Progenitor cell of endocrine pancreas (in vitro differentiated cells): ENCODE results near the gene MAD1L1. TPM values are rescaled to one million over a fixed set of nuclear protein-coding genes. Genes with fewer than 3 reads are reported as not detected.

Source experiments
- DNase-seq: peaks from one replicate; pipeline ENCODE4 v3.0.0; 2021; ENCODE audit warnings: low spot score; ENCODE audit not compliant: unreplicated experiment
- H3K27ac Mint-ChIP-seq: 2 replicates; pipeline ENCODE4 v1.8.0; 2021; ENCODE audit warnings: mild to moderate bottlenecking, moderate library complexity, mixed read lengths
- H3K27me3 Mint-ChIP-seq: 2 replicates; pipeline ENCODE4 v1.8.0; 2021; ENCODE audit warnings: mixed read lengths
- H3K36me3 Mint-ChIP-seq: 2 replicates; pipeline ENCODE4 v1.8.0; 2022; ENCODE audit warnings: mixed read lengths; ENCODE audit not compliant: insufficient read depth
- H3K4me1 Mint-ChIP-seq: 2 replicates; pipeline ENCODE4 v1.8.0; 2021; ENCODE audit warnings: low read depth, mixed read lengths
- H3K4me3 Mint-ChIP-seq: 2 replicates; pipeline ENCODE4 v1.8.0; 2021; ENCODE audit warnings: low read depth, mild to moderate bottlenecking, moderate library complexity, mixed read lengths
- H3K9me3 Mint-ChIP-seq: 2 replicates; pipeline ENCODE4 v1.8.0; 2021; ENCODE audit warnings: low read depth, mixed read lengths
- total RNA-seq: library from RNA; stranded (reverse); gene quantifications from 2 replicates; pipeline ENCODE4 v1.2.1, GENCODE V29; 2021
- TF ChIP-seq, protein P1 (sequence below): fragments of 200-600 bp; sonication (generic); IDR thresholded peaks from one replicate; pipeline ENCODE4 v1.5.0; 2021; ENCODE audit warnings: antibody characterized with exemption, mild to moderate bottlenecking; ENCODE audit not compliant: unreplicated experiment

The MAD1L1 gene
- total RNA-seq, 1 donor from 2014 or later: 49.8 TPM

DNA sequence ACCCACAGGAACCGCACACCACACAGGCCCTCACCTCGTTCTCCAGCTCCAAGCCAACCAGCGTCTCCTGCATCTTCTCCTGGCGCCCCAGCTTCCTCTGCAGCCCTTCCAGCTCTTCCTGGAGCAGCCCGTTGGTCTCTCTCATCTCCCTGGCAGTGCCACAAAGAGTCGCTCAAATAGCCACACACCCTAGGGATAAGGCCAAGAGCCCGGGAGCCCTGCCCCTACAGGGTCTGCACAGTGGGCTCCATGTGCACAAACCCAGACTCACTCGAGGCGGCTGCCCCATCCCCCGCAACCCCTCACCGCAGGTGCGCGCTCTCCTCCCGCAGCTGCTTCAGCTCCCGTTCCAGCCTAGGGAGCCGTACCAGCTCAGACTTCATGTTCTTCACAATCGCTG is 16.9 kb downstream of the MAD1L1 start:
- TF ChIP-seq, protein P1, sequence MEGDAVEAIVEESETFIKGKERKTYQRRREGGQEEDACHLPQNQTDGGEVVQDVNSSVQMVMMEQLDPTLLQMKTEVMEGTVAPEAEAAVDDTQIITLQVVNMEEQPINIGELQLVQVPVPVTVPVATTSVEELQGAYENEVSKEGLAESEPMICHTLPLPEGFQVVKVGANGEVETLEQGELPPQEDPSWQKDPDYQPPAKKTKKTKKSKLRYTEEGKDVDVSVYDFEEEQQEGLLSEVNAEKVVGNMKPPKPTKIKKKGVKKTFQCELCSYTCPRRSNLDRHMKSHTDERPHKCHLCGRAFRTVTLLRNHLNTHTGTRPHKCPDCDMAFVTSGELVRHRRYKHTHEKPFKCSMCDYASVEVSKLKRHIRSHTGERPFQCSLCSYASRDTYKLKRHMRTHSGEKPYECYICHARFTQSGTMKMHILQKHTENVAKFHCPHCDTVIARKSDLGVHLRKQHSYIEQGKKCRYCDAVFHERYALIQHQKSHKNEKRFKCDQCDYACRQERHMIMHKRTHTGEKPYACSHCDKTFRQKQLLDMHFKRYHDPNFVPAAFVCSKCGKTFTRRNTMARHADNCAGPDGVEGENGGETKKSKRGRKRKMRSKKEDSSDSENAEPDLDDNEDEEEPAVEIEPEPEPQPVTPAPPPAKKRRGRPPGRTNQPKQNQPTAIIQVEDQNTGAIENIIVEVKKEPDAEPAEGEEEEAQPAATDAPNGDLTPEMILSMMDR: no peak
- no peaks in the 10 kb centered on the region for H3K27me3 Mint-ChIP-seq
- H3K27ac Mint-ChIP-seq: no peak overlapping the region
- H3K9me3 Mint-ChIP-seq: no peaks in the 10 kb centered on the region
- peaks cover 32% of the 10 kb centered on the region for H3K36me3 Mint-ChIP-seq
- no peak for DNase-seq
- no peak overlapping the region for H3K4me3 Mint-ChIP-seq
- no peaks in the 10 kb centered on the region for H3K4me1 Mint-ChIP-seq

DNA sequence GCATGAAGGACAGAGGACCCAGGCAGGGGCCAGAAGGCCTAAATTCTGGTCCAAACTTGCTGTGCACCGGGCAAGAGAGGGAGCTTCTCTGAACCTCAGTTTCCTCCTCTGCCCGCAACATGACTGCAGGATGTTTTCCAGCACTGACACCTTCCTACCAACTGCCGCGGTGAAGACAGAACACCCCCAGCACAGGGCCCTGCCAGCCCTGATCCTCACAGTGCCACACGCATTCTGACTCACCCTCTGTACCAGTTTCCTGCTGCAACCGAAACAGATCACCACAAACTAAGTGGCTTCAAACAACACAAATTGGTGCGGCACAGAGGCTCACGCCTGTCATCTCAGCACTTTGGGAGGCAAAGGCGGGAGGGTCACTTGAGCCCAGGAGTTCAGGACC is 18.1 kb downstream of the MAD1L1 start:
- no peak overlapping the region for H3K27ac Mint-ChIP-seq
- TF ChIP-seq, protein P1: no peak
- H3K36me3 Mint-ChIP-seq: peaks cover 33% of the 10 kb centered on the region
- no peaks in the 10 kb centered on the region for H3K27me3 Mint-ChIP-seq
- no peak for DNase-seq
- H3K4me1 Mint-ChIP-seq: no peaks in the 10 kb centered on the region
- no peaks in the 10 kb centered on the region for H3K9me3 Mint-ChIP-seq
- no peak overlapping the region for H3K4me3 Mint-ChIP-seq

DNA sequence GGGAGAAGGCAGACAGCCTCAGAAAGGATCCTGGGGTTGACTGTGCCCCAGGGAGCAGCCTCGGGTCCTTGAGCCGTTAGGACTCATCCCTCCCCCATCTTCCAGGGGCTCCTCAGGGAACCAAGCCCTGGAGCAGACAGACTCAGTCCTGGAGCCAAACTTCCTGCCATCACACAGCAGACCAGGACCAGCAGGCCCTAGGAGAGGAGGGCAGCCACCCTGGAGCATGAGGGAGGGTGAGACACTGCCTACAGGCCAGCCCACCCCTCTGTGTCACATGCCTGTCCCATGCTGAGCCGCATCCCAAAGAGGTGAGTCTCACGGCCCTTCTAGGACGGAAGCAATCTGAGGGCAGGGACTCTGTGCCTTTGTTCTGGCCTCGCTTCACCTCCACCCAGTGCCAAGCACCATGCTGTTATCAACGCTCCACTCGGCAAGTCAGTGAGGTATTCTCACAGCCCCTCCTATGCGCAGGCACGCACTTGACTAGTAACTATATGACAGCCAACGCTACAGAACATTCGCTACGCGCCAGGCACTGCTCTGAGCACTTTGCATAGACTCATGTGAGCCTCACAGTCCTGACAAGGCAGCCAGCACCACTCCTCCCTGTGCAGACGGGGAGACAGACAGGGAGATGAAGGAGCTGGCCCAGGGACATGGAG is 19.1 kb downstream of the MAD1L1 start:
- no peak for DNase-seq
- TF ChIP-seq, protein P1: no peak
- Mint-ChIP-seq H3K27ac (no peak overlapping the region), H3K4me1 (no peaks in the 10 kb centered on the region), H3K4me3 (no peak overlapping the region), H3K36me3 (peaks cover 35% of the 10 kb centered on the region), H3K9me3 (no peaks in the 10 kb centered on the region), H3K27me3 (no peaks in the 10 kb centered on the region)

DNA sequence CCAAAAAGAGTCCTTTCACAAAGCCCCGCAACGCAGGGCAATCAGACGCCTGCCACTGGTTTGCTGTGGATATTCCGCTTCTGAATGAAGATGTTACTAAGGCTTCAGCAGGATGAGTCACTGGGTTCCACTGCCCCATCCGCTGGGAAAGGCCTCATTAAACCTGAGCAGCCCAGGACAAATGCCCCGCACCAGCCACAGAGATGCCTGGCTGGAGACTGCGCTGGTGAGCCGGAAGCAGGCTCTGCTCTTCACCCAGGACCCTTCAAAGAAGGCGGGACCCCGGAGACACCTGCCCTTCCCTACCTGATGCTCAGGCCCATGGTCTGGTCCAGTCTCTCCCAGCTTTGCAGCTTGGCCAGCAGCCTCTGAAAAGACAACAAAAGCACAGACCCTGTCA is 19.8 kb downstream of the MAD1L1 start:
- Mint-ChIP-seq H3K27me3 (no peaks in the 10 kb centered on the region), H3K4me1 (no peaks in the 10 kb centered on the region), H3K4me3 (no peak overlapping the region), H3K36me3 (peaks cover 33% of the 10 kb centered on the region), H3K27ac (no peak overlapping the region), H3K9me3 (no peaks in the 10 kb centered on the region)
- DNase-seq: no peak
- TF ChIP-seq, protein P1: no peak

DNA sequence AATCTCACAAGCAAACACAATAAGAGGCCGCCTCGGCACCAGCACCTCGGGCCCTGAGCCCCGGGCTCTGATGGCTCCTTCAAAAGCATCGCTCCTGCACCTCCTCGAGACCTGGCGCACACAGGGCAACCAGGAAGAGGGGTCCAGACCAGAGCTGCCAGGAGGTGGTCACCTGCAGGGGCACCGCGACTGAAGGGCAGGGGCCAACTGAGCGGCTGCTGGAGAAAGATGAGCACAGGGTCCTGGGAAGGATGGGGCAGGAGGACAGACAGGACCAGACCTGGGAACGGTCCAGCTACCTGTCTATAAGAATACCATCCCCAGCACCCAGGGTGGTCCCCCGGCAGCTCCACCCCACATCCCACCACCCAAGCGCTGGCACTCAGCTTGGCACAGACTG is 20.8 kb downstream of the MAD1L1 start:
- Mint-ChIP-seq H3K36me3 (peaks cover 38% of the 10 kb centered on the region), H3K4me1 (no peaks in the 10 kb centered on the region), H3K9me3 (no peaks in the 10 kb centered on the region), H3K27me3 (no peaks in the 10 kb centered on the region), H3K27ac (no peak overlapping the region), H3K4me3 (no peak overlapping the region)
- TF ChIP-seq, protein P1: no peak
- no peak for DNase-seq
